ENCODE measurements around the gene SPHK1.
A peak's percentile ranks its signal among the peaks of the same experiment; 100 is the strongest.
"Not testable (repeated sequence)": the region's sequence is repeated elsewhere in the genome, so short reads cannot be mapped to it uniquely, and the experiment has no call there.

The SPHK1 gene, protein sequence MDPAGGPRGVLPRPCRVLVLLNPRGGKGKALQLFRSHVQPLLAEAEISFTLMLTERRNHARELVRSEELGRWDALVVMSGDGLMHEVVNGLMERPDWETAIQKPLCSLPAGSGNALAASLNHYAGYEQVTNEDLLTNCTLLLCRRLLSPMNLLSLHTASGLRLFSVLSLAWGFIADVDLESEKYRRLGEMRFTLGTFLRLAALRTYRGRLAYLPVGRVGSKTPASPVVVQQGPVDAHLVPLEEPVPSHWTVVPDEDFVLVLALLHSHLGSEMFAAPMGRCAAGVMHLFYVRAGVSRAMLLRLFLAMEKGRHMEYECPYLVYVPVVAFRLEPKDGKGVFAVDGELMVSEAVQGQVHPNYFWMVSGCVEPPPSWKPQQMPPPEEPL

DNA sequence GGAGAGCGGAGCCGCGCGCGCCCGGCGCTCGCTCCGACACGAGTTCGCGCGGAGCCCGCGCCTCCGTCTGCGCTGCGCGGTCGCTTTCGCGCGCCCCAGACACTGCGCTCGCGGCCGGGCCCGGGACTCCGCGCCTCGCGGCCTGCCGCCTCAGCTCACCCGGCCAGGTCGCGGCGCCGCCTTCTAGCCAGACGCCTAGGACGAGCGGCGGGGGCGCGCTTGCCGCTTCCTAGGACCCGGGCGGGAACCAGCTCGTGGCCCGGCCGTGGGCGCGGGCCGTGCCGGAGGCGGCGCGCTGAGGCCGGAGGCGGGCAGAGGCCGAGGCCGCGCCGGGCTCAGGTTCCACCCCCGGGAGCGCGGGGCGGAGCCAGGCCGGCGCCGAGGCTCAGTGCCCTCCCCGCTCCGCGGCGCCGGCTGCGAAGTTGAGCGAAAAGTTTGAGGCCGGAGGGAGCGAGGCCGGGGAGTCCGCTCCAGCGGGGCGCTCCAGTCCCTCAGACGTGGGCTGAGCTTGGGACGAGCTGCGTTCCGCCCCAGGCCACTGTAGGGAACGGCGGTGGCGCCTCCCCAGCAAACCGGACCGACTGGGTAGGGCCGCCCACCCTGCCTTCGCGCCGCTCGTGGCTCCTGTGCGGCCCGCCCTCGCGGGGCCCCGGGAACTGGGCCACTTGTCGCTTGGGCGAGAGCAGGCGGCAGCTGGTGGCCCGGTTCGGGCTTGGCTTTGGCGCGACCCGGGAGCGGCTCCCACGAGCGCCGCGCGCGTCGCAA is at the start of gene SPHK1:
TSS of gene SPHK1 (plus strand) at position 388 of the 765 bp plus-strand sequence. CDS start 1,036 bp downstream, outside the sequence.
- DNase-seq (ENCODE audit: low read depth): no peak

DNA sequence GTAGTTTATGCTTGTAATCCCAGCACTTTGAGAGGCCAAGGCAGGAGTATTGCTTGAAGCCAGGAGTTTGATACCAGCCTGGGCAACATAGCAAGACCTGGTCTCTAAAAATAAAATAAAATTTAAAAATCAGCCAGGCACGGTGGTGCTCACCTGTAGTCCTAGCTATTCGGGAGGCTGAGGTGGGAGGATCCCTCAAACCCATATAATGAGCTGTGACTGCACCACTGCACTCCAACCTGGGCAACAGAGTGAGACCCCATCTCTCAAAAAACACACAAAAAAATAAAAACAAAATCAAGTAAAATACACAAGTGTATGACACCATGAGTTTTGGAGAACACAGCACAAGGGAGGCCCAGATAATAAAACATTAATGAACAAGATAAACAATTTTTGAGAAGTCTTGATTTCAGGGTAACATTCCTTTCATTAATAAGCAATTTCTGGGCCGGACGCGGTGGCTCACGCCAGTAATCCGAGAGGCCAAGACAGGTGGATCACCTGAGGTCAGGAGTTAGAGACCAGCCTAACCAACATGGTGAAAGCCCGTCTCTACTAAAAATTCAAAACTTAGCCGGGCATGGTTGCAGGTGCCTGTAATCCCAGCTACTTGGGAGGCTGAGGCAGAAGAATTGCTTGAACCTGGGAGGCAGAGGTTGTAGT is 48.6 kb upstream of the SPHK1 start:
- no peak for DNase-seq (ENCODE audit: low read depth)

DNA sequence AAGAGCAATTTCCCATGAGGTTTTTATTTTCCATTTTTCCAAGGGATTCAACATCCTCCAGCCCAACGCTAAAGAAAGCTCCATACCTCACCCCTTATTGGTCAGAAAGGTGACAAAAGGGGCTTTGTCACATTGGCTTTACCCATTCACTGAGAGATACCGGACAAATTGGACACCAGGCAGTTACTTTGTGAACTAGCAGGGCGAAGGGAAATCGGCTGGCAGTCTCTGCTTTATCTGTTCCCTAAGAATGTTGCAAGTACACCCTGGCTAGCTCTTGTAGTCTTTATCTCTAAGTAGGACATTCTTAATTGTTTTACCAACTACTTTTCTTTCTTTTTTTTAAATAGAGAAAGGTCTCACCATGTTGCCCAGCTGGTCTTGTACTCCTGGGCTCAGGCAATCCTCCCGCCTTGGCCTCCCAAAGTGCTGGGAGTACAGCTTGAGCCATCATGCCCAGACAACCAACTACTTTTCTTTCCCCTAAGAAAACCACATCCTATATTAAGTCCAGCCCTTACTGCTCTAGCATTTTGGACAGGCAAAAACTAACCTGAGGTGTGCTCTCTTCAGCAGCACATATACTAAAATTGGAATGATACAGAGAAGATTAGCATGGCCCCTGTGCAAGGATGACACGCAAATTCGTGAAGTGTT is 47.5 kb upstream of the SPHK1 start:
- DNase-seq (ENCODE audit: low read depth): no peak

DNA sequence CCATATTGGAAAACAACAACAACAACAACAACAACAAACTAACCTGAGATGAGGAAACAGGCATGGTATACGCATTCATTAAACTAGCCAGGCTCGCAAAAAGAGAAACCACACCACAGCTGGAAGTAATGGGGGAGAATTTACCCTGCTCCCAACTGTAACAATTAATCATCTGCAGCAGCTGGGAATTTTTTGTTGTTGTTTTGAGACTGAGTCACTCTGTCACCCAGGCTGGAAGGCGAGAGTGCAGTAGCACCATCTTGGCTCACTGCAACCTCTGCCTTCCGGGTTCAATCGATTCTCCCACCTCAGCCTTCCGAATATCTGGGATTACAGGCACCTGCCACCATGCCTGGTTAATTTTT is 47.0 kb upstream of the SPHK1 start:
- no peak for DNase-seq (ENCODE audit: low read depth)

DNA sequence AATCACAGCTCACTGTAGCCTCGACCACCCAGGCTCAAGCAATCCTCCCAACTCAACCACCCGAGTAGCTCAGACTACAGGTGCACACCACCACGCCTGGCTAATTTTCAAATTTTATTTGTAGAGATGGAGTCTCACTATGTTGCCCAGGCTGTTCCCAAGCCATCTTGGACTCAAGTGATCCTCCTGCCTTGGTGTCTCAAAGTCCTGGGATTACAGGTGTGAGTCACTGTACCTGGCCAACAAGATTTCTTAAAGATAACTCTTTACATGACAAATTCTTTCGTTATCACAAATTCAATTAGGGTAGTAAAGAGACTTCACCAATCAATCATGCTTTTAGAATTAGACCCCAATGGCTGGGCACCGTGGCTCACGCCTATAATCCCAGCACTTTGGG is 43.1 kb upstream of the SPHK1 start:
- no peak for DNase-seq (ENCODE audit: low read depth)

DNA sequence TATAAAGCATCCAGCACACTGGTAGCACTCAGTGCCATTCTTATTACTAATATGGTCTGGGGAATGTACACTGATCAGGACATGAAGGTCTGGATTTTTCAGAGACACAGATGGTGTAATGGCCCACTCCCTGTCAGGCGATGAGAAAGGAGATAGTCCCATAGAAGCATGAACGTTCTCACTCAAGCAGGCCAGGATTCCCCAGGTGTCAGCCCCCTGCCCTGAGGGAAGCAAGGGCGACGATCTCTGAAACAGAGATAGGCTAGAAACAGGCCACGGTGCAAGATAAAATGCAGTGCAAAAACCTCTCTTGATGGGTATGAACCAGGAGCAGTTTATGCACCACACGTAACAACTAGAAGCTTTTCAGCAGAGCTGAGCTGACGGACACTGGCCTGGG is 41.3 kb upstream of the SPHK1 start:
- DNase-seq (ENCODE audit: low read depth): no peak

DNA sequence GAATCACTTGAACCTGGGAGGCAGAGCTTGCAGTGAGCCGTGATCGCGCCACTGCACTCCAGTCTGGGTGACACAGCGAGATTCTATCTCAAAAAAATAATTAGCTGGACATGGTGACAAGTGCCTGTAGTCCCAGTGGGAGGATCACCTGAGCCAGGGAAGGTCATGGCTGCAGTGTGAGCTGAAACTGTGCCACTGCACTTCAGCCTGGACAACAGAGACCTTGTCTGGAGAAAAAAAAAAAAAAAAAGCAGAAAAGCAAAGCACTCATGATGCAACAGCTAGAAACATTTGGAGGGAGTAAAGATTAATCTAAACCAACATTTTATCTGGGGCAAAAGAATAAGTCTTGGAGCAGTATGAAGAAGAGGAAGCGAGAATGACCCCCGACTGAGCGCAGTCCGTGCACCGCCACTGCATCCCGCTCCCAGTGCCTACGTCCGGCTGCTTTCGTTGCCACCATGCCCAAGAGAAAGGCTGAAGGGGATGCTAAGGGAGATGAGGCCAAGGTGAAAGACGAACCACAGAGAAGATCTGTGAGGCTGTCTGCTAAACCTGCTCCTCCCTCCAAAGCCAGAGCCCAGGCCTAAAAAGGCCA is 38.9 kb upstream of the SPHK1 start:
- no peak for DNase-seq (ENCODE audit: low read depth)

DNA sequence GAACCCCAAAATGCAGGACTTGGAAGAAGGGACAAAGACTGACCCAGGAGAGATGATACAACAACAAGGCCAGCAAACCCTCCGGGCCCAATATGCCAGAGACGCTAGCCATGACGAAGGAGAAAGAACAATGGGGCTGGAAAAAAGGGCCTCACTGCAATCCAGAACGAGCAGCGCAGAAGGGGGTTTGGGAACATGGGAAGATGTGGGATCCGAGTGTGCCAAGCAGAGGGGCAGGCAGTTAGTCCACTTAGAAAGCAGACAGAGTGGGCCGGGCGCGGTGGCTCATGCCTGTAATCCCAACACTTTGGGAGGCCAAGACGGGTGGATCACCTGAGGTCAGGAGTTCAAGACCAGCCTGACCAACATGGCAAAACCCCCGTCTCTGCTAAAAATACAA is 37.5 kb upstream of the SPHK1 start:
- not testable (repeated sequence) for DNase-seq (ENCODE audit: low read depth)

DNA sequence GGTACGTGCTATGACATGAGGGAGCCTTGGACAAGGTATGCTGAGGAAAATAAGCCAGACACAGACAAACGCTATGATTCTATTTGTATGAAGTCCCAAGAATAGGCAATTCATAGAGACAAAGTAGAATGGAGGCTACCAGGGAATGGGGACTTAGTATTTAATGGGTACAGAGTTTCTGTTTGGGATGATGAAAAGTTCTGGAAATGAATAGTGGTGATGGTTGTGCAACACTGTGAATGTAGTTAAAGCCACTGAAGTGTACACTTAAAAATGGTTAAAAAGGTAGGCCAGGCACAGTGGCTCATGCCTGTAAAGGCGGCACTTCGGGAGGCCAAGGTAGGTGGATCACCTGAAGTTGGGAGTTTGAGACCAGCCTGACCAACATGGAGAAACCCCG is 33.9 kb upstream of the SPHK1 start:
- no peak for DNase-seq (ENCODE audit: low read depth)

DNA sequence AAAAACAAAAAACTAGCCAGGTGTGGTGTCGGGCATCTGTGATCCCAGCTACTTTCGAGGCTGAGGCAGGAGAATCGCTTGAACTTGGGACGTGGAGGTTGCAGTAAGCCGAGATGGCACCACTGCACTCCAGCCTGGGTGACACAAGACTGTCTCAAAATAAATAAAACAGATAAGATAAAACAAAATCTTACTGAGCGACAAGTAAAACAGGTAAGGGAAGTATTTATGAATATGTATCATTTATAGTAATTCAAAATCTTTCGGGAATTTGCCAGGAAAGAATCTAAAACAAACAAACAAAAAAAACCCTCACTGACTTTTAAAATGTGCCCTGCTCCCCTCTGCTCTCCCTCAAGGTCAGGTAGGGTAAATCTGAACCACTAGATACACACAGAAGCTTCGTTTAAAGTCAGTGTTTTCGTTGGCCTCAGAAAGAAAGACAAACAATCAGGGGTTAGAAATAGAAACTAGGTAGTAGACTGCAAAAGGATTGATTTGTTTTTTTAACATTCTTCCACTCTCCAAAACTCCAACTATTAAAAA is 32.8 kb upstream of the SPHK1 start:
- no peak for DNase-seq (ENCODE audit: low read depth)

DNA sequence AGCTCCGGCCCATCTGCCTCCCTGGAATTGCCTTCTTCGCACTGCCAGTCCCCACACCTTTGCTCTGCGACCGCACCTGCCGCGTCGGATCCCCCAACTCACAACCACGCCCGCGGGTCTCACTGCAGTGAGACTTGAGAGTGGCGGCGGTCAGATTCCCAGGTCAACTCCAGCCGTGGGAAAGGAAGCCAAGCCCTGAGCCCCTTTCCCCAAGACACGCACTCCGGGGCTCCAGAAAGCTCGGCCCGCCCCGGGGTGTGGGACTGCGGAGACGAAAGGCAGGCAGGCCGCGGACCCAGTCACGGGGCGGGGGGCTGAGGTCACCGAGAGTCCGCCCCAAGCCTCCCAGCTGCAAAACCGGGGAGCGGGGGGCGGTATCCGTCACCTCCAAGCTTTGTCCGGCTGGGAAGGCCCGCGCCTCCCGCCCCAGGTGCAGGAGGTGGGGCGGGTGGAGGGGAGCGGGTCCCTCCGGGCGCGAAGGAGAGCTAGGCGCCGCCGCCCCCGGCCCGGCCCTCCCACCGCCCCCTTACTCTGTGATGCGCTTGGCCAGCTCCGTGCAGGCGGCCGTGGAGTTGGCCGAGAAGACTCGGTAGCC is 31.3 kb upstream of the SPHK1 start:
- no peak for DNase-seq (ENCODE audit: low read depth)

DNA sequence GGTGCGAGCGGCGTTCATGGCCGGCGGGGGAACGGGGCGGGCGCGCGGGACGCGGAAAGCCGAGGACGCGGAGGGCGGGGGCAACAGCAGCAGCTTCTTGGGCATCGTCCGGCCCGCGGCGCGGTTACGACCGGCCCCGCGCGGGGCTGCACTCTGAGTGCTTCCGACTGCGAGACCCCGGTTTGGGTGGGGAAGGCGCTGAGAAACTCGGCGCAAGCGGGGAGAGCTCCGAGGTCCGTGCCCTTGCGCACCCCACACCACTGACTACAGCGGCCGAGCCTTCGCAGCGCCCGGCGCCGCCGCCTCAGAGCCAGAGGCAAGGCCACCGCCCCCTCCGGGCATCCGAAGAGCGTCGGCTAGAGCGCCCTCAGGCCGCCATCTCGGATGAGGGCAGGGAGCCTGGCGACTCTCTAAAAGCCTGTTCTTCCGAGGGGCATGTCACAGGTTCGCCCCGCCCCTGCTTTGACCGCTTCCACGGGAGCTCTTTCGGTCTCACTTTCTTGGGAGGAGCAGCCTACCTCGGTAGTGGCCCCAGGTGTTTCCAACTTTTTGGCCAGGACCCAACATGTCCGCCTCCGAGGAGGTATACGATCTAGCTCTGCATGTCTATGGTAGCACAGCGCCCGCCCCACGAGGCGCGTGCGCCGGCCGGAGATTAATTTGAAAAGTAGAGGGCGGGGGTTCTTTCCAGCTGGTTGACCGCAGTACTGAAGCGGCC is 30.7 kb upstream of the SPHK1 start, which contains the start of gene PRPSAP1:
TSS of gene PRPSAP1 (minus strand) at position 318 of the 718 bp plus-strand sequence. CDS start at position 105, 213 bp downstream.
- DNase-seq (ENCODE audit: low read depth): peak; percentile 80

DNA sequence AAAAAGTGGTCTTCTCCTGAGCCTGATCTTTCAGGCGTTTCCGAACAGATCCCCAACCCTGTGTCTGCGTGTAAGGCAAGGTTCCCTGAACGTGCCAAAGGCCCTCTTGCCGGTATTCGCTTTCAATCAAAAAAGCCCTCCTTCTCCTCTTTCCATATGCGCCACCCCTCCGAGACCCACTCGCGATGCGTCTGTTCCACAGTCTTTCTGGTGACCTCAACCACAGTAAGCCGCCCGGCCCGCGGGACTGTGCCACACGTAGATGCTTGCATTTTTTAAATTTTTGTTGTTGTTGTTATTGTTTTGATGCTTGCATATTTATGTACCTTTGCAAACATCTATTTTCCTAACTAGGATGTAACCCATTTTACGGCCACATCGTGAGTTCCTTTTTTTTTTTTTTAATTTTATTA is 30.1 kb upstream of the SPHK1 start:
- DNase-seq (ENCODE audit: low read depth): no peak

DNA sequence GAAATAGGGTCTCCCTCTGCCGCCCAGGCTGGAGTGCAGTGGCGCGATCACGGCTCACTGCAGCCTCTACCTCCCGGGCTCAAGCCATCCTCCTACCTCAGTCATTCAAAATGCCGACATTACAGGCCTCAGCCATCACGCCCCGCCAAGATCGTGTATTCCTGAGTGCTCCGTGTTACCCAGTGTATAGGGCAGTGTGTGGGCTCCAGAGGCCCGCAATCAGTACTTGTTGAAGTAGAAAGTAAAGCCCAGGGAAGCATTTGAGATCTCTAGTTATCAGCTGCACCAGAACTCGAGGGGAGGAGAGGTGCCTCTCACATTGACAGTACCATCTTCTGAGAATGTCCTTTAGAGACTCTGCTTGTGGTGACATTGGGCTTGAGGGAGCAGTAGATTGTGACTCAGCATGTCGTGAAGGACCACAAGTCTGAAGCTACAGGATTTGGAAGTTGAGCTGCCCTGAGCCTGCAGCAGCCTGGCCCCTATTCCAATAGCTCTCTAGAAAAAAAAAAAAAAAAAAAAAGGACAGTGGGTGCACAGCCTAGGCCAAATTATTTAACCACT is 29.6 kb upstream of the SPHK1 start:
- no peak for DNase-seq (ENCODE audit: low read depth)

DNA sequence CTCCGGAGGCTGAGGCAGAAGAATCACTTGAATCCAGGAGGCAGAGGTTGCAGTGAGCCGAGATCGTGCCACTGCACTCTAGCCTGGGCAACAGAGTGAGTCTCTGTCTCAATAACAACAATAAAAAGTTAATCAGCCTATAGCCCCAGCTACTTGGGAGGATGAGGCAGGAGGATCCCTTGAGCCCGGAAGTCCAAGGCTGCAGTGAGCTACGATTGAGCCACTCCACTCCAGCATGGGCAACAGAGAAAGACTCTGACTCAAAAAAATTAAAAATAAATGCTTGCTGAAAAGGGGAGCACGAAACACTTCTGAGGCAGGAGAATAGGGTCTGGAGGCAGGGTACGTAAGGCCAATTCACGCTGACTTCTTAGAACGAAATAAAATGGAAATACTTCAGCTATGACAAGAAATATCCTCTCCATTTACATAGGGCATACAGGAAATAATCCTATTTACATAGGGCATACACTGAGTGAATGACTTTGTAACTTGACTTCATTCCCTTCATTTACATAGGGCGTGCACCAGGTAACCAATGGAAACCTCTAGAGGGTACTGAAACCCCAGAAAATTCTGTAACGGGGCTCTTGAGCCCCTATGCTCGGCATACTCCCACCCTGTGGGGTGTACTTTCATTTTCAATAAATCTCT is 27.5 kb upstream of the SPHK1 start:
- no peak for DNase-seq (ENCODE audit: low read depth)

DNA sequence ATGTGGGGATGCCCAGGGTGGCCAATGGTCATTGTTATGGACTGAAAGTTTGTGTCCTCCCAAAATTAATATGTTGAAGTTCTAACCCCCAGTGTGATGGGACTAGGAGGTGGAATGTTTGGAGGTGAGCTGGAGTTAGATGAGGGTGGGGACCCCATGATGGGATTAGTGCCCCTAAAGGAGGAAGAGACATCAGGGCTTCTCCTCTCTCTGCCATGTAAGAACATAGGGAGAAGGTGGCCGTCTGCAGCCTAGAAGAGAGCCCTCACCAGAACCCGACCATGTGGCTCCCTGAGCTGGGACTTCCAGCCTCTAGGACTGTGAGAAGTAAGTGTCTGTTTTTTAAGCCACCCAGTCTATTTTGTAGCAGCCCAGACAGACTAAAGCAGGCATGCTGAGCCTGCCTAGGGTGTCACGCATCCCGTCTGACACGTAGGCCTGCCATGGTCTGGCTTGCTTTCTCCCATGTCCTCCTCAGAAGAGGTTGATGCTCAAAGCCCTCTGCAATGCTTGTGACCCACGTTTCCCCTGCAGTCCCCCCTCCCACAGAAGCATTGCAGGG is 26.7 kb upstream of the SPHK1 start:
- no peak for DNase-seq (ENCODE audit: low read depth)

DNA sequence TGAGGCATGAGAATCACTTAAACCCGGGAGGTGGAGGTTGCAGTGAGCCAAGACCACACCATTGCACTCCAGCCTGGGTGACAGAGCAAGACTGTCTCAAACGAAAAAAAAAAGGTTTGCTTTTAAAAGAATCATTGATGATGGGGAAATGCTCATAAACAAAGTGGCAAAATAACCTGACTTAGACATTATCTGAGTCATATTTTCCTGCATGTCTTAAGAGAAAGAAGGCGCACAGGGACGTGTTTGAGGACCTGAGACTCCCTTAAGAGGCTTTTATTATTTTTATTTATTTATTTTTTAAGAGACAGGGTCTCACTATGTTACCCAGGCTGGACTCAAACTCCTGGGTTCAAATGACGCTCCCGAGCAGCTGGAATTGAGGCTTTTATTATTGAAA is 25.0 kb upstream of the SPHK1 start:
- DNase-seq (ENCODE audit: low read depth): no peak

DNA sequence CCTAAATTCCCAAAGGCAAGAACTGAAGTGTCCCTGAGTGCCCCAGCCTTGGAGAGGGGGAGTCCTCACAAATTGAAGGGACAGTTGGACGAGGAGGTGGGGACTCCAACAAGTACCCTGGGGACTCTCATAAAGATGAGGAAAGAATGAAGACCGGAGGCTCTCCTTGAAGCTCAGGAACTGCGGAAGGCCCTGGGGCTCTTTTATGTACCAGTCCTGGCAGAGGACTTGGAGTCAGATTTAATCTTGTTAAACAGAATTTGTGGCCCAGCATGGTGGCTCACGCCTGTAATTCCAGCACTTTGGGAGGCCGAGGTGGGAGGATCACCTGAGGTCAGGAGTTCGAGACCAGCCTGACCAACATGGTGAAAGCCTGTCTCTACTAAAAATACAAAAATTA is 24.6 kb upstream of the SPHK1 start:
- not testable (repeated sequence) for DNase-seq (ENCODE audit: low read depth)

DNA sequence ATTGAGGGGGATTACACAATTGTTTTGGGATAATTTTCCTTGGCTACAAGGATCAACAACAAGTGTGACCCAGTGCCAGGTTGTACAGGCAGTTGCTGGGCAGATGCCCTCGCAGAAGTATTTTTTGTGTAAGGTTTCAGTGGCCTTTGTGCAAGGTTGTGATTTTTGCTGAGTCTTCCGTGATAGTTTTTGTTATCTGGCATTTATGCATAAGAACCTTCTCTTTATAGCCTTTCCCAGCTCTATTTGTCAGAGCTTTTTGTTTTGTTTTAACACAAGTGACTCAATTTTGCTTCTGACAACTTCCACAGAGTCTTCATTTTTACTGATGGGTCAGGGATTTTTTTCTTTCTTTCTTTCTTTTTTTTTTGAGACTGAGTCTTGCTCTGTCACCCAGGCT is 23.9 kb upstream of the SPHK1 start:
- DNase-seq (ENCODE audit: low read depth): no peak
